Panc1 (cell line): ENCODE data around the gene SIGLEC7. TPM values are rescaled to one million over a fixed set of nuclear protein-coding genes. Genes with fewer than 3 reads are reported as not detected.
"Not testable (repeated sequence)": the region's sequence is repeated elsewhere in the genome, so short reads cannot be mapped to it uniquely, and the experiment has no call there.

ENCODE experiments used
- ATAC-seq: fragments of 200-7000 bp; cut with Tn5 transposase; 2 replicates; pipeline ENCODE4 v1.9.1; 2020; ENCODE audit warnings: mild to moderate bottlenecking, moderate library complexity
- BruUV-seq: library from RNA; stranded (reverse); fragments of 400-500 nt; replicated peaks from 2 replicates; lab custom pipeline; 2021; lab: Mats Ljungman, UMichigan
- CTCF ChIA-PET: fragments of 300-600 bp; sonication (Branson Sonifier 250); formaldehyde crosslinking; loops from one replicate; lab custom pipeline; 2022; ENCODE audit warnings: antibody characterized with exemption; lab: Charles Lee
- POLR2A ChIA-PET: fragments of 300-600 bp; sonication (Branson Sonifier 250); formaldehyde crosslinking; loops from one replicate; lab custom pipeline; 2022; ENCODE audit warnings: antibody characterized with exemption; lab: Charles Lee
- DNase-seq: peaks from one replicate; pipeline ENCODE4 v3.0.0-alpha.2; 2010; ENCODE audit warnings: low read depth, low spot score
- H3K27ac ChIP-seq: 2 replicates; pipeline ENCODE4 v1.5.1; 2011; ENCODE audit warnings: mild to moderate bottlenecking, low read length, inconsistent platforms
- H3K27me3 ChIP-seq: fragments of 200-500 bp; sonication (Bioruptor generic); 2 replicates; pipeline ENCODE4 v1.6.0; 2014; ENCODE audit warnings: low read length, inconsistent platforms; ENCODE audit not compliant: control insufficient read depth, insufficient read depth
- H3K36me3 ChIP-seq: fragments of 200-500 bp; sonication (Bioruptor generic); 2 replicates; pipeline ENCODE4 v1.5.1; 2014; ENCODE audit warnings: inconsistent platforms, mild to moderate bottlenecking, low read length, moderate library complexity; ENCODE audit not compliant: control insufficient read depth, insufficient read depth
- H3K4me1 ChIP-seq: 2 replicates; pipeline ENCODE4 v1.5.1; 2011; ENCODE audit warnings: inconsistent platforms, mild to moderate bottlenecking, low read length, moderate library complexity; ENCODE audit not compliant: control insufficient read depth, insufficient read depth
- H3K4me3 ChIP-seq, 2 experiments: 2 replicates each; pipeline ENCODE4 v1.5.1; 2011 to 2012; ENCODE audit warnings: low read depth in 2 of 2, low read length in 2 of 2, mild to moderate bottlenecking in 2 of 2, inconsistent platforms in 1 of 2, moderate library complexity in 1 of 2
- H3K9me3 ChIP-seq: fragments of 200-500 bp; sonication (Bioruptor generic); 2 replicates; pipeline ENCODE4 v1.5.1; 2014; ENCODE audit warnings: low read depth, mild to moderate bottlenecking, inconsistent platforms, low read length, moderate library complexity; ENCODE audit not compliant: control insufficient read depth, insufficient read depth
- POLR2AphosphoS5 ChIP-seq: IDR thresholded peaks from 2 replicates; pipeline ENCODE4 v1.6.1; 2012; ENCODE audit warnings: mild to moderate bottlenecking, low read depth, low read length, moderate library complexity
- SIN3A ChIP-seq: IDR thresholded peaks from 2 replicates; pipeline ENCODE4 v1.6.1; 2012; ENCODE audit warnings: low read depth, mild to moderate bottlenecking, low read length, moderate library complexity, borderline replicate concordance; ENCODE audit not compliant: insufficient read depth
- TCF7L2 ChIP-seq: IDR thresholded peaks from 2 replicates; pipeline ENCODE4 v1.6.1; 2011; ENCODE audit warnings: mild to moderate bottlenecking, low read depth, low read length, inconsistent platforms
- in situ Hi-C: cut with HindIII; loops from 2 replicates; pipeline ENCODE4 v1.10.0; 2016; ENCODE audit warnings: low sequenced_read_pairs, low pct_unique_long_range_greater_than_20kb
- intact Hi-C: fragments of 100-400 bp; cut with micrococcal nuclease; formaldehyde crosslinking; loops from one replicate; pipeline ENCODE4 v1.10.0; 2022; ENCODE audit not compliant: unreplicated experiment
- total RNA-seq: library from RNA; stranded (reverse); gene quantifications from one replicate; pipeline ENCODE4 v1.2.1, GENCODE V29; 2021; ENCODE audit not compliant: unreplicated experiment
- TF ChIP-seq, protein P1 (sequence below), 2 experiments: IDR thresholded peaks; 2 replicates each; pipeline ENCODE4 v1.6.1; 2011 to 2012; ENCODE audit warnings: low read depth in 2 of 2, control low read depth in 1 of 2, low read length in 1 of 2, mild to moderate bottlenecking in 1 of 2, moderate library complexity in 1 of 2; ENCODE audit not compliant: insufficient read depth in 1 of 2
- TF ChIP-seq, protein P2 (sequence below): fragments of 450-650 bp; IDR thresholded peaks from 2 replicates; pipeline ENCODE4 v1.5.1; 2017; ENCODE audit warnings: mild to moderate bottlenecking

SIGLEC7 gene
- total RNA-seq, 1 experiment from 2014 or later: not detected

DNA sequence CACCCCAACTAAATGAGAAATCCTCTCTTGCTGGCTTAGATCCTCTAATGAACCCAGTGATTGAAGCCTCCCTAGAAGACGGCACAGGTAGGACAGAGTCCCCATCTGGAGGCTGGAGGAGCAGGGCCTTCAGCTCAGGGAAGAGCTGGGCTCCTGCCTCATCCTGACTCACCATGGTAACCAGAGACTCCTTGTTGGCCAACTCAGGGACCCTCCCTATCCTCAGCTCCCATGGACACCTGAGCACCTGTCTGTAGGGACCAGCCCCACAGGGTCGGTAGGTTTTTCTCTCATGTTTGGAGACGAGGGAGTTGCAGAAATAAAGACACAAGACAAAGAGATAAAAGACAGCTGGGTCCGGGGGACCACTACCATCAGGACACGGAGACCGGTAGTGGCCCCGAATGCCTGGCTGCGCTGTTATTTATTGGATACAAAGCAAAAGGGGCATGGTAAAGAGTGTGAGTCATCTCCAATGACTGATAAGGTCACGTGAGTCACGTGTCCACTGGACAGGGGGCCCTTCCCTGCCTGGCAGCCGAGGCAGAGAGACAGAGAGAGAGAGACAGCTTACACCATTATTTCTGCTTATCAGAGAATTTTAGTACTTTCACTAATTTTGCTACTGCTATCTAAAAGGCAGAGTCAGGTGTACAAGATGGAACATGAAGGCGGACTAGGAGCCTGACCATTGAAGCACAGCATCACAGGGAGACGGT lies 26.6 kb downstream of the SIGLEC7 start:
- ChIA-PET CTCF (interaction anchor here (0.6 kb wide), 1 partner anchor 129 kb away, joined by 4 read pairs; no protein-coding TSS in a partner anchor), POLR2A (no interaction called here)
- intact Hi-C loops: no loop called here
- ATAC-seq: no peak
- in situ Hi-C loops: no loop called here
- no peaks in the 10 kb centered on the region for H3K9me3 ChIP-seq
- no peak overlapping the region for H3K4me3 ChIP-seq
- H3K27ac ChIP-seq: no peak overlapping the region
- no peak for DNase-seq
- no peaks in the 10 kb centered on the region for H3K36me3 ChIP-seq
- BruUV-seq: no TSS peak
- H3K4me1 ChIP-seq: no peaks in the 10 kb centered on the region
- TF ChIP-seq TCF7L2 (no peak), SIN3A (no peak), POLR2AphosphoS5 (no peak)
- TF ChIP-seq, protein P1, sequence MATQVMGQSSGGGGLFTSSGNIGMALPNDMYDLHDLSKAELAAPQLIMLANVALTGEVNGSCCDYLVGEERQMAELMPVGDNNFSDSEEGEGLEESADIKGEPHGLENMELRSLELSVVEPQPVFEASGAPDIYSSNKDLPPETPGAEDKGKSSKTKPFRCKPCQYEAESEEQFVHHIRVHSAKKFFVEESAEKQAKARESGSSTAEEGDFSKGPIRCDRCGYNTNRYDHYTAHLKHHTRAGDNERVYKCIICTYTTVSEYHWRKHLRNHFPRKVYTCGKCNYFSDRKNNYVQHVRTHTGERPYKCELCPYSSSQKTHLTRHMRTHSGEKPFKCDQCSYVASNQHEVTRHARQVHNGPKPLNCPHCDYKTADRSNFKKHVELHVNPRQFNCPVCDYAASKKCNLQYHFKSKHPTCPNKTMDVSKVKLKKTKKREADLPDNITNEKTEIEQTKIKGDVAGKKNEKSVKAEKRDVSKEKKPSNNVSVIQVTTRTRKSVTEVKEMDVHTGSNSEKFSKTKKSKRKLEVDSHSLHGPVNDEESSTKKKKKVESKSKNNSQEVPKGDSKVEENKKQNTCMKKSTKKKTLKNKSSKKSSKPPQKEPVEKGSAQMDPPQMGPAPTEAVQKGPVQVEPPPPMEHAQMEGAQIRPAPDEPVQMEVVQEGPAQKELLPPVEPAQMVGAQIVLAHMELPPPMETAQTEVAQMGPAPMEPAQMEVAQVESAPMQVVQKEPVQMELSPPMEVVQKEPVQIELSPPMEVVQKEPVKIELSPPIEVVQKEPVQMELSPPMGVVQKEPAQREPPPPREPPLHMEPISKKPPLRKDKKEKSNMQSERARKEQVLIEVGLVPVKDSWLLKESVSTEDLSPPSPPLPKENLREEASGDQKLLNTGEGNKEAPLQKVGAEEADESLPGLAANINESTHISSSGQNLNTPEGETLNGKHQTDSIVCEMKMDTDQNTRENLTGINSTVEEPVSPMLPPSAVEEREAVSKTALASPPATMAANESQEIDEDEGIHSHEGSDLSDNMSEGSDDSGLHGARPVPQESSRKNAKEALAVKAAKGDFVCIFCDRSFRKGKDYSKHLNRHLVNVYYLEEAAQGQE (IDR thresholded peaks at IDR 0.05; ENCODE audit: insufficient read depth in 1 of 2, low read depth in 2 of 2, low read length in 1 of 2): no peak
- TF ChIP-seq, protein P2, sequence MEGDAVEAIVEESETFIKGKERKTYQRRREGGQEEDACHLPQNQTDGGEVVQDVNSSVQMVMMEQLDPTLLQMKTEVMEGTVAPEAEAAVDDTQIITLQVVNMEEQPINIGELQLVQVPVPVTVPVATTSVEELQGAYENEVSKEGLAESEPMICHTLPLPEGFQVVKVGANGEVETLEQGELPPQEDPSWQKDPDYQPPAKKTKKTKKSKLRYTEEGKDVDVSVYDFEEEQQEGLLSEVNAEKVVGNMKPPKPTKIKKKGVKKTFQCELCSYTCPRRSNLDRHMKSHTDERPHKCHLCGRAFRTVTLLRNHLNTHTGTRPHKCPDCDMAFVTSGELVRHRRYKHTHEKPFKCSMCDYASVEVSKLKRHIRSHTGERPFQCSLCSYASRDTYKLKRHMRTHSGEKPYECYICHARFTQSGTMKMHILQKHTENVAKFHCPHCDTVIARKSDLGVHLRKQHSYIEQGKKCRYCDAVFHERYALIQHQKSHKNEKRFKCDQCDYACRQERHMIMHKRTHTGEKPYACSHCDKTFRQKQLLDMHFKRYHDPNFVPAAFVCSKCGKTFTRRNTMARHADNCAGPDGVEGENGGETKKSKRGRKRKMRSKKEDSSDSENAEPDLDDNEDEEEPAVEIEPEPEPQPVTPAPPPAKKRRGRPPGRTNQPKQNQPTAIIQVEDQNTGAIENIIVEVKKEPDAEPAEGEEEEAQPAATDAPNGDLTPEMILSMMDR: no peak
- peaks cover 4% of the 10 kb centered on the region; the same call in 1 of the 2 replicates for H3K27me3 ChIP-seq

DNA sequence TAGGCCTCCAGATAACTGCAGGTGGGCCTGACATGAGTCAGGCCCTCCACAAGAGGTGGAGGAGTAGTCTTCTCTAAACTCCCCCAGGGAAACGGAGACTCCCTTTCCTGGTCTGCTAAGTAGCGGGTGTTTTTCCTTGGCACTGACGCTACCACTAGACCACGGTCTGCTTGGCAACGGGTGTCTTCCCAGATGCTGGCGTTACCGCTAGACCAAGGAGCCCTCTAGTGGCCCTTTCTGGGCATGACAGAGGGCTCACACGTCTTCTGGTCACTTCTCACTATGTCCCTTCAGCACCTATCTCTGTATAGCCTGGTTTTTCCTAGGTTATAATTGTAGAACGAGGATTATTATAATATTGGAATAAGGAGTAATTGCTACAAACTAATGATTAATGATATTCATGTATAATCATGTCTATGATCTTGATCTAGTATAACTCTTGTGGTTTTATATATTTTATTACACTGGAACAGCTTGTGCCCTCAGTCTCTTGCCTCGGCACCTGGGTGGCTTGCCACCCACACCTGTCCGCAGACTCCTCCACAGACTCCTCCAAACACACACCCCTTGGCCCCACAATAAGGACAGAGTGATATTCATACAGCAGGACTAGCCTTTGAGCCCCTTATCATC lies 27.3 kb downstream of the SIGLEC7 start:
- in situ Hi-C loops, intact Hi-C loops, H3K27ac ChIP-seq, ATAC-seq, H3K27me3 ChIP-seq, POLR2A ChIA-PET, BruUV-seq, H3K4me3 ChIP-seq, H3K9me3 ChIP-seq, H3K4me1 ChIP-seq, H3K36me3 ChIP-seq: not testable (repeated sequence)
- CTCF ChIA-PET: interaction anchor here (0.6 to 1.0 kb wide), 3 partner anchors 128 to 409 kb away, joined by 4 to 6 read pairs (median 4); no protein-coding TSS in a partner anchor
- peak; percentile 36 for DNase-seq
- TF ChIP-seq, protein P2: peak; percentile 86
